KMS-11 (cell line): Measurements from ENCODE around the gene SF3A2.

Experiments
- H2AFZ ChIP-seq: fragments of 200-600 bp; sonication (generic); 2 replicates; pipeline ENCODE4 v1.6.1; 2016; ENCODE audit warnings: antibody characterized with exemption, mixed run types, low read depth
- H3K27ac ChIP-seq: fragments of 200-600 bp; sonication (generic); 2 replicates; pipeline ENCODE4 v1.6.1; 2016; ENCODE audit warnings: mild to moderate bottlenecking, mixed run types
- H3K27me3 ChIP-seq: fragments of 200-600 bp; sonication (generic); 2 replicates; pipeline ENCODE4 v1.6.1; 2017; ENCODE audit warnings: mild to moderate bottlenecking, low read depth, mixed run types, moderate library complexity; ENCODE audit not compliant: insufficient read depth
- H3K36me3 ChIP-seq: fragments of 200-600 bp; sonication (generic); 2 replicates; pipeline ENCODE4 v1.6.1; 2017; ENCODE audit warnings: mild to moderate bottlenecking, mixed run types; ENCODE audit not compliant: insufficient read depth
- H3K4me1 ChIP-seq: fragments of 200-600 bp; sonication (generic); 2 replicates; pipeline ENCODE4 v1.6.1; 2016; ENCODE audit warnings: mild to moderate bottlenecking, low read depth, mixed run types; ENCODE audit not compliant: poor library complexity, severe bottlenecking
- H3K4me2 ChIP-seq: fragments of 200-600 bp; sonication (generic); 2 replicates; pipeline ENCODE4 v1.7.0; 2016; ENCODE audit warnings: mild to moderate bottlenecking, mixed run types
- H3K4me3 ChIP-seq: fragments of 200-600 bp; sonication (generic); IDR thresholded peaks from 2 replicates; pipeline ENCODE4 v1.6.1; 2017; ENCODE audit warnings: low read depth, low read length, mixed read lengths; ENCODE audit not compliant: insufficient read depth
- H3K79me2 ChIP-seq: fragments of 200-600 bp; sonication (generic); 2 replicates; pipeline ENCODE4 v1.6.1; 2016; ENCODE audit warnings: low read depth, mixed run types; ENCODE audit not compliant: insufficient read depth
- H3K9ac ChIP-seq: fragments of 200-600 bp; sonication (generic); 2 replicates; pipeline ENCODE4 v1.6.1; 2016; ENCODE audit warnings: mild to moderate bottlenecking, mixed run types
- H4K20me1 ChIP-seq: fragments of 200-600 bp; sonication (generic); 2 replicates; pipeline ENCODE4 v1.6.1; 2016; ENCODE audit warnings: mild to moderate bottlenecking, mixed run types; ENCODE audit not compliant: insufficient read depth
- TF ChIP-seq, protein P1 (sequence below): fragments of 200-600 bp; sonication (generic); conservative IDR thresholded peaks from 2 replicates; pipeline ENCODE4 v1.6.1; 2017; ENCODE audit warnings: low read depth, mild to moderate bottlenecking, antibody characterized with exemption, low read length, moderate library complexity, mixed read lengths

Gene SF3A2

DNA sequence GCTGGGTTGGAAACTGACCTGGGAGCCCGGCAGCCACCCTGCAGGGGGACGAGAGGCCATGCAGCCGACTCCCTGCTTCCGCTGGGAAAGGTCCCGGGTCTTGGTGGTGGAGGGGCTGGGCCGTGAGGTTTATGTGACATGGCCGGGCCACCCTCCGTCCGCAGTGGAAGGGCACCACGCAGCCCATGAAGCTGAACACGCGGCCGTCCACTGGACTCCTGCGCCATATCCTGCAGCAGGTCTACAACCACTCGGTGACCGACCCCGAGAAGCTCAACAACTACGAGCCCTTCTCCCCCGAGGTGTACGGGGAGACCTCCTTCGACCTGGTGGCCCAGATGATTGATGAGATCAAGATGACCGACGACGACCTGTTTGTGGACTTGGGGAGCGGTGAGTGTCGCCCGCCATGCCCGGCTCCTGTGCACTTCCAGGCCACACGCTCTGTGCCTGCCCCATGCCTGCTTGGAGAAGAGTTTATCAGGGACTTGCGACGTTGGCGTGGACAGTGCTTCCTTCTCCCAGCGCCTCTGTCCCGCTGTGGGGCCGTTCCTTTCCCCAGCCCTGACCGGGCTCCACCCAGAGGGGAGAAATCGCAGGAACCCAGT is 45.7 kb upstream of the SF3A2 start:
- Histone ChIP-seq H3K4me1 (no peaks in the 10 kb centered on the region), H4K20me1 (no peaks in the 10 kb centered on the region), H2AFZ (no peak overlapping the region), H3K4me2 (no peak overlapping the region), H3K9ac (no peak overlapping the region), H3K27ac (no peak overlapping the region), H3K27me3 (no peaks in the 10 kb centered on the region), H3K79me2 (peaks cover 4% of the 10 kb centered on the region; the same call in 1 of the 2 replicates), H3K4me3 (no peak overlapping the region), H3K36me3 (peaks cover 3% of the 10 kb centered on the region; the same call in 1 of the 2 replicates)
- TF ChIP-seq, protein P1, sequence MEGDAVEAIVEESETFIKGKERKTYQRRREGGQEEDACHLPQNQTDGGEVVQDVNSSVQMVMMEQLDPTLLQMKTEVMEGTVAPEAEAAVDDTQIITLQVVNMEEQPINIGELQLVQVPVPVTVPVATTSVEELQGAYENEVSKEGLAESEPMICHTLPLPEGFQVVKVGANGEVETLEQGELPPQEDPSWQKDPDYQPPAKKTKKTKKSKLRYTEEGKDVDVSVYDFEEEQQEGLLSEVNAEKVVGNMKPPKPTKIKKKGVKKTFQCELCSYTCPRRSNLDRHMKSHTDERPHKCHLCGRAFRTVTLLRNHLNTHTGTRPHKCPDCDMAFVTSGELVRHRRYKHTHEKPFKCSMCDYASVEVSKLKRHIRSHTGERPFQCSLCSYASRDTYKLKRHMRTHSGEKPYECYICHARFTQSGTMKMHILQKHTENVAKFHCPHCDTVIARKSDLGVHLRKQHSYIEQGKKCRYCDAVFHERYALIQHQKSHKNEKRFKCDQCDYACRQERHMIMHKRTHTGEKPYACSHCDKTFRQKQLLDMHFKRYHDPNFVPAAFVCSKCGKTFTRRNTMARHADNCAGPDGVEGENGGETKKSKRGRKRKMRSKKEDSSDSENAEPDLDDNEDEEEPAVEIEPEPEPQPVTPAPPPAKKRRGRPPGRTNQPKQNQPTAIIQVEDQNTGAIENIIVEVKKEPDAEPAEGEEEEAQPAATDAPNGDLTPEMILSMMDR = no peak

GRCh38 chr19:2191456-2192310 is 44.9 kb upstream of the SF3A2 start:
- TF ChIP-seq, protein P1 = no peak
- H3K27ac ChIP-seq = no peak overlapping the region
- H4K20me1 ChIP-seq = no peaks in the 10 kb centered on the region
- no peaks in the 10 kb centered on the region for H3K79me2 ChIP-seq
- H3K36me3 ChIP-seq = peaks cover 3% of the 10 kb centered on the region; the same call in 1 of the 2 replicates
- no peaks in the 10 kb centered on the region for H3K4me1 ChIP-seq
- H3K9ac ChIP-seq = no peak overlapping the region
- no peak overlapping the region for H3K4me2 ChIP-seq
- no peak overlapping the region for H2AFZ ChIP-seq
- no peak overlapping the region for H3K4me3 ChIP-seq
- H3K27me3 ChIP-seq = no peaks in the 10 kb centered on the region

DNA sequence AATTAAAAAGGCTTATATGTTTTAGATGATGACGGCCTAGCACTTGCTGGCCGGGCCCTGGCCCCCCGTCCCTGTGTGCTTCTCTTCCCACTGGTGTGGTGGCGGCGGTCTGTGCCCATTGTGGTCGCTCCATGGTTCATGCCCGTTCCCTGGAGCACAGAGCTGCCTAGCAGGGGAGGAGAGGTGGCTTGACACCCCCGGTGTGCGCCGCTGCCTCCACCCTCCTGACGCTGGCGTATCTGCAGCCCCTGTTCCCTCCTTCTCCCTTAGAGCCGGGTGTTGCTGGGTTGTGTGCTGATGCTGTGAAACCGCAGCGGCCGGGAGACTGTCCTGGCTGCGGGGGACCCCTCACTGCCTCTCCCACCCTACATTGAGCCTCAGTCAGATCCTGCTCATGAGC is 43.8 kb upstream of the SF3A2 start:
- Histone ChIP-seq H3K79me2 (no peaks in the 10 kb centered on the region), H3K27me3 (no peaks in the 10 kb centered on the region), H3K4me1 (no peaks in the 10 kb centered on the region), H4K20me1 (no peaks in the 10 kb centered on the region), H3K36me3 (peaks cover 3% of the 10 kb centered on the region; the same call in 1 of the 2 replicates), H3K27ac (no peak overlapping the region), H3K4me3 (no peak overlapping the region), H2AFZ (no peak overlapping the region), H3K9ac (no peak overlapping the region), H3K4me2 (no peak overlapping the region)
- TF ChIP-seq, protein P1 = no peak

- Histone ChIP-seq H3K79me2 (no peaks in the 10 kb centered on the region), H3K36me3 (peaks cover 3% of the 10 kb centered on the region; the same call in 1 of the 2 replicates), H3K4me2 (no peak overlapping the region), H3K27me3 (no peaks in the 10 kb centered on the region), H3K4me1 (no peaks in the 10 kb centered on the region), H3K27ac (no peak overlapping the region), H4K20me1 (no peaks in the 10 kb centered on the region), H3K9ac (no peak overlapping the region), H2AFZ (no peak overlapping the region), H3K4me3 (no peak overlapping the region)
- TF ChIP-seq, protein P1 = no peak
Measured at GRCh38 chr19:2193807-2194206, 42.8 kb upstream of the SF3A2 start.
